Endodermal cell (in vitro differentiated cells): Measurements from ENCODE around the gene RPS16. TPM values are rescaled to one million over a fixed set of nuclear protein-coding genes. Genes with fewer than 3 reads are reported as not detected.

Source experiments
- DNase-seq: peaks from one replicate; pipeline ENCODE4 v3.0.0-alpha.2; 2017
- H3K27ac ChIP-seq: 2 replicates; pipeline ENCODE4 v1.5.1; 2013; ENCODE audit warnings: mild to moderate bottlenecking, low read depth, low read length, moderate library complexity
- H3K27me3 ChIP-seq: 2 replicates; pipeline ENCODE4 v1.6.1; 2013; ENCODE audit warnings: mild to moderate bottlenecking, low read length, moderate library complexity; ENCODE audit not compliant: insufficient read depth, control insufficient read depth, poor library complexity, severe bottlenecking
- H3K36me3 ChIP-seq: 2 replicates; pipeline ENCODE4 v1.7.0; 2013; ENCODE audit warnings: mild to moderate bottlenecking, low read length, moderate library complexity; ENCODE audit not compliant: control insufficient read depth, insufficient read depth
- H3K4me1 ChIP-seq: one replicate; pipeline ENCODE4 v1.7.0; 2013; ENCODE audit warnings: low read length; ENCODE audit not compliant: control insufficient read depth, insufficient read depth
- H3K4me3 ChIP-seq: 2 replicates; pipeline ENCODE4 v1.5.1; 2013; ENCODE audit warnings: mild to moderate bottlenecking, low read length, moderate library complexity
- H3K9ac ChIP-seq: 2 replicates; pipeline ENCODE4 v1.6.1; 2013; ENCODE audit warnings: mild to moderate bottlenecking, low read length, moderate library complexity; ENCODE audit not compliant: poor library complexity, severe bottlenecking; ENCODE audit errors: extremely low read depth
- H3K9me3 ChIP-seq: 2 replicates; pipeline ENCODE4 v1.6.1; 2013; ENCODE audit warnings: mild to moderate bottlenecking, low read length, moderate library complexity; ENCODE audit not compliant: control insufficient read depth
- H3K27ac Mint-ChIP-seq: 2 replicates; pipeline ENCODE4 v1.8.0; 2020; ENCODE audit warnings: mixed read lengths
- H3K27me3 Mint-ChIP-seq: 2 replicates; pipeline ENCODE4 v1.8.0; 2021; ENCODE audit warnings: mild to moderate bottlenecking, mixed read lengths; ENCODE audit not compliant: insufficient read depth
- H3K36me3 Mint-ChIP-seq: 2 replicates; pipeline ENCODE4 v1.8.0; 2020; ENCODE audit warnings: low read depth, mixed read lengths
- H3K4me1 Mint-ChIP-seq: 2 replicates; pipeline ENCODE4 v1.8.0; 2020; ENCODE audit warnings: mixed read lengths
- H3K4me3 Mint-ChIP-seq: 2 replicates; pipeline ENCODE4 v1.8.0; 2020; ENCODE audit warnings: mild to moderate bottlenecking, moderate library complexity, mixed read lengths
- H3K9me3 Mint-ChIP-seq: 2 replicates; pipeline ENCODE4 v1.8.0; 2020; ENCODE audit warnings: mild to moderate bottlenecking, mixed read lengths
- WGBS, 2 experiments: methylation state at CpG; one replicate each; pipeline versions ENCODE4 v1.1.5 to v1.1.7; 2013; ENCODE audit warnings: missing lambda C conversion rate in 2 of 2, mixed read lengths in 1 of 2; ENCODE audit not compliant: insufficient coverage in 1 of 2, insufficient read length in 1 of 2; 5-methylcytosine and 5-hydroxymethylcytosine counted together
- total RNA-seq, 2 donors: library from RNA; stranded (reverse); fragmentation: NEBNext Ultra II Directional in 1 of 2; extraction: Animal tissue kit (Norgen Biotek cat#: 25700) in 1 of 2; gene quantifications; 2 replicates in 1 of 2; 3 replicates in 1 of 2; pipeline ENCODE4 v1.2.1, GENCODE V29; 2021
- TF ChIP-seq, protein P1 (sequence below): fragments of 200-600 bp; sonication (generic); conservative IDR thresholded peaks from 2 replicates; pipeline ENCODE4 v1.5.0; 2021; ENCODE audit warnings: antibody characterized with exemption, mild to moderate bottlenecking

The RPS16 gene
- total RNA-seq, 2 donors from 2014 or later, result 1,674 to 1,990 TPM

DNA sequence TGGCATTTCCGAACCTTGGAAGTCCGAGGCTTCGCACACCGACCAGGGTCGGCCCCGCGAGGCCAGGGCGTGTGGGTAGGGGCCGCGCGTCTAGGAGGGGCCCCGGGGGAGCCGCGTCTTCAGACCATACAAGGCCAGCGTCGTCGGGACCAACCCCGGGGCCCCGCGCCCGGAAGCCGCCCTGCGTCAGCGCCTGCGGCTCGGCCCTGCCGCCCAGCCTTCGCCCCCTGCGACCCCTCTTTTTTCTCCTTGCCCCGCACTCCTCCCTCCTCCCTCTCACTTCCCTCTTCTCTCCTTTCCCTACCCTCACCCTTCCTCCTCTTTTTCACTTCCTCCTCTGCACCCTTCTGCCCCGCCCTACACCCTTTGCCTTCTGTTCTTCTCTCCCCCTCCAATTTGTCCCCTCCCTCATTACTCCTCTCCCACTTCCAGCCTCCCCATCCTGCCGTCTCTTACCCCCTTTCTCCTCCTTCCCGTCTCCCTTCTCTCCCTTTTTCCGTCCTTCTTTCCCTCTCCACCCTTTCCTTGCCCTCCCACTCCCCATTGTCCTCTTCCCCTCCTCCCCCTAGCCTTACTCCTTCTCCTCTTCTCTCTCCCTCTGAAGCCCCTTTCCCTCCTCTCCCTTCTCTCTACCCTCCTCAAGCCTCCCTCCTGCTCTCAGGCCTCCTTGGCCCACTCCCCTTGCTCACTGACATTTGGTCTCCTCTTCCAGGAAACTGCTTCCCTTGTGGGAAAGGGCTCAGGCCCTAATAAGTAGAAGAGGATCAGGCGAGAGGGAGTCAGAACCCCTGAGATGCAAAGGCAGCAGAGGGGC, 25.5 kb downstream of the RPS16 start:
- Mint-ChIP-seq H3K36me3 (peaks cover 21% of the 10 kb centered on the region), H3K27ac (peak overlapping the region; percentile 88), H3K27me3 (no peaks in the 10 kb centered on the region), H3K4me3 (peak overlapping the region; percentile 91), H3K9me3 (no peaks in the 10 kb centered on the region), H3K4me1 (peaks cover 41% of the 10 kb centered on the region)
- H3K27ac ChIP-seq, result peak overlapping the region; percentile 39
- peak overlapping the region; percentile 95 for H3K4me3 ChIP-seq
- DNase-seq, result no peak
- peaks cover 9% of the 10 kb centered on the region for H3K36me3 ChIP-seq
- TF ChIP-seq, protein P1, sequence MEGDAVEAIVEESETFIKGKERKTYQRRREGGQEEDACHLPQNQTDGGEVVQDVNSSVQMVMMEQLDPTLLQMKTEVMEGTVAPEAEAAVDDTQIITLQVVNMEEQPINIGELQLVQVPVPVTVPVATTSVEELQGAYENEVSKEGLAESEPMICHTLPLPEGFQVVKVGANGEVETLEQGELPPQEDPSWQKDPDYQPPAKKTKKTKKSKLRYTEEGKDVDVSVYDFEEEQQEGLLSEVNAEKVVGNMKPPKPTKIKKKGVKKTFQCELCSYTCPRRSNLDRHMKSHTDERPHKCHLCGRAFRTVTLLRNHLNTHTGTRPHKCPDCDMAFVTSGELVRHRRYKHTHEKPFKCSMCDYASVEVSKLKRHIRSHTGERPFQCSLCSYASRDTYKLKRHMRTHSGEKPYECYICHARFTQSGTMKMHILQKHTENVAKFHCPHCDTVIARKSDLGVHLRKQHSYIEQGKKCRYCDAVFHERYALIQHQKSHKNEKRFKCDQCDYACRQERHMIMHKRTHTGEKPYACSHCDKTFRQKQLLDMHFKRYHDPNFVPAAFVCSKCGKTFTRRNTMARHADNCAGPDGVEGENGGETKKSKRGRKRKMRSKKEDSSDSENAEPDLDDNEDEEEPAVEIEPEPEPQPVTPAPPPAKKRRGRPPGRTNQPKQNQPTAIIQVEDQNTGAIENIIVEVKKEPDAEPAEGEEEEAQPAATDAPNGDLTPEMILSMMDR, result no peak
- H3K9ac ChIP-seq, result peak overlapping the region; percentile 90
- 1 to 4% methylated on average over 34 to 35 of the region's 35 CpGs for WGBS, 2 experiments
- no peaks in the 10 kb centered on the region for H3K9me3 ChIP-seq
- H3K4me1 ChIP-seq, result peaks cover 9% of the 10 kb centered on the region
- H3K27me3 ChIP-seq, result no peaks in the 10 kb centered on the region

DNA sequence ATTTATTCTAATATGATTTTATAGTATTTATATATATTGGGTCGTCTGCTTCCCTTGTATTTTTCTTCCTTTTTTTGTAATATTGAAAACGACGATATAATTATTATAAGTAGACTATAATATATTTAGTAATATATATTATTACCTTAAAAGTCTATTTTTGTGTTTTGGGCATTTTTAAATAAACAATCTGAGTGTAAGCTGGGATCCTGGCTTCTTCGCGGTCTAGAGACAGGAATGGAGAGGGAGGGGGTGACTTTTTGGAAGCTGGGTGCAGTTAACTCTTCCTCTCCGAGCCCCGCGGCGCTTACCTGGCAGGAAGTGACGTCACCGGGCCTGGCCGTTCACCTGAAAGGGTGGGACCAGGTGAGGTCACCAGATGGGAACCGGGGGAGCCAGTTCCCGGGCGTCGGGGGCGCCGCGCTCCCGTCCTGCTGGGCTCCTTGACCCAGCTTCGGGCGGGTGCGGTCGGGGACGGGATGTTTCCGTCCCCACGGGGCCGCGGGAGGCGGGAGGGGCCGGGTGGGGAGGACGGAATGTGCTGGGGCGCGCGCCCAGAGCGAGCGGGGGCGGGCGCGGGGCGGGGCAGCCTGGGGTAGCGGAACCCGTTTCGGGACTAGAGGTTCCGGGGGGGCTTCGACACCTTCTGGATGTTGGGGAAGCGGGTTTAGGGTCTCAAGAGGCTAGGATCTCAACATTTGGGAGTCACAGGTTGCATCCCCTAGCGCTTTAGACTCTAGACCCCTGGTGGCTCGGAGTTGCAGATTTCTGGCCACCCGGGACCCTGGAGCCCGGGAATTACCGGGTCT, 26.3 kb downstream of the RPS16 start:
- peak overlapping the region; percentile 91 for H3K4me3 Mint-ChIP-seq
- Histone ChIP-seq H3K9ac (peak overlapping the region; percentile 90), H3K36me3 (peaks cover 6% of the 10 kb centered on the region), H3K9me3 (no peaks in the 10 kb centered on the region), H3K4me1 (peaks cover 3% of the 10 kb centered on the region), H3K27me3 (no peaks in the 10 kb centered on the region), H3K4me3 (peak overlapping the region; percentile 95), H3K27ac (peak overlapping the region; percentile 39)
- H3K36me3 Mint-ChIP-seq, result peaks cover 16% of the 10 kb centered on the region
- peak overlapping the region; percentile 88 for H3K27ac Mint-ChIP-seq
- TF ChIP-seq, protein P1, result peak; percentile 46
- DNase-seq, result peak; percentile 97
- H3K27me3 Mint-ChIP-seq, result no peaks in the 10 kb centered on the region
- peaks cover 36% of the 10 kb centered on the region for H3K4me1 Mint-ChIP-seq
- H3K9me3 Mint-ChIP-seq, result no peaks in the 10 kb centered on the region
- WGBS, 2 experiments, result 0 to 1% methylated on average over 14 to 49 of the region's 52 CpGs

DNA sequence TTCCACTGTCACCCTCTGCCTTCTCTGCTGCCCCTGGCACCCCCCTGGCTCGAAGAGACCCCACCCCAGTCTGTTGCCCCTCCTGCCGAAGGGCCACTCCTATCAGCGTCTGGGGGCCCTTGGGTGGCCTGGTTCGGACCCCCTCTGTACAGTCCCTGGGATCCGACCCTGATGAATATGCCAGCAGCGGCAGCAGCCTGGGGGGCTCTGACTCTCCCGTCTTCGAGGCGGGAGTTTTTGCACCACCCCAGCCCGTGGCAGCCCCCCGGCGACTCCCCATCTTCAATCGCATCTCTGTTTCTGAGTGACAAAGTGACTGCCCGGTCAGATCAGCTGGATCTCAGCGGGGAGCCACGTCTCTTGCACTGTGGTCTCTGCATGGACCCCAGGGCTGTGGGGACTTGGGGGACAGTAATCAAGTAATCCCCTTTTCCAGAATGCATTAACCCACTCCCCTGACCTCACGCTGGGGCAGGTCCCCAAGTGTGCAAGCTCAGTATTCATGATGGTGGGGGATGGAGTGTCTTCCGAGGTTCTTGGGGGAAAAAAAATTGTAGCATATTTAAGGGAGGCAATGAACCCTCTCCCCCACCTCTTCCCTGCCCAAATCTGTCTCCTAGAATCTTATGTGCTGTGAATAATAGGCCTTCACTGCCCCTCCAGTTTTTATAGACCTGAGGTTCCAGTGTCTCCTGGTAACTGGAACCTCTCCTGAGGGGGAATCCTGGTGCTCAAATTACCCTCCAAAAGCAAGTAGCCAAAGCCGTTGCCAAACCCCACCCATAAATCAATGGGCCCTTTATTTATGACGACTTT, 27.1 kb downstream of the RPS16 start:
- H3K9me3 Mint-ChIP-seq, result no peaks in the 10 kb centered on the region
- peaks cover 9% of the 10 kb centered on the region for H3K4me1 ChIP-seq
- H3K36me3 Mint-ChIP-seq, result peaks cover 10% of the 10 kb centered on the region
- TF ChIP-seq, protein P1, result no peak
- no peaks in the 10 kb centered on the region for H3K27me3 ChIP-seq
- peak overlapping the region; percentile 91 for H3K4me3 Mint-ChIP-seq
- H3K9me3 ChIP-seq, result no peaks in the 10 kb centered on the region
- no peaks in the 10 kb centered on the region for H3K27me3 Mint-ChIP-seq
- H3K9ac ChIP-seq, result peak overlapping the region; percentile 90
- H3K4me1 Mint-ChIP-seq, result peaks cover 34% of the 10 kb centered on the region
- H3K4me3 ChIP-seq, result peak overlapping the region; percentile 95
- H3K36me3 ChIP-seq, result peaks cover 4% of the 10 kb centered on the region
- peak overlapping the region; percentile 95 for H3K27ac Mint-ChIP-seq
- WGBS, 2 experiments, result 85 to 92% methylated on average over 7 to 17 of the region's 20 CpGs
- DNase-seq, result peak; percentile 64
- H3K27ac ChIP-seq, result no peak overlapping the region
